ENCODE results near the gene SEZ6. TPM values are rescaled to one million over a fixed set of nuclear protein-coding genes. Genes with fewer than 3 reads are reported as not detected.

The SEZ6 gene
- total RNA-seq, 4 donors from 2014 or later, result not detected

GRCh38 chr17:29042026-29042678, 36.3 kb upstream of the SEZ6 start:
- no peaks in the 10 kb centered on the region for H3K9me3 ChIP-seq
- peaks cover 3 to 4% of the 10 kb centered on the region in 2 donors for H3K4me1 ChIP-seq
- no peak overlapping the region for H3K27ac ChIP-seq
- intact Hi-C loops (cut with DNase I; ENCODE audit: low total_unique reads), result no loop called here
- TF ChIP-seq POLR2A (IDR thresholded peaks at IDR 0.05) (no peak), CTCF (IDR thresholded peaks at IDR 0.05 in 4 of 5, conservative IDR thresholded peaks at IDR 0.05 in 1 of 5) (no peak)
- DNase-seq, result no peak
- ATAC-seq, result no peak
- in situ Hi-C loops (cut with MboI; ENCODE audit: low sequenced_read_pairs in 4 of 4), result no loop called here
- peaks cover 8 to 17% (median 9%) of the 10 kb centered on the region in 3 donors for H3K27me3 ChIP-seq
- no peaks in the 10 kb centered on the region for H3K36me3 ChIP-seq
- no peak overlapping the region for H3K4me3 ChIP-seq

- Histone ChIP-seq H3K4me1 (peaks cover 3 to 4% of the 10 kb centered on the region in 2 donors), H3K36me3 (no peaks in the 10 kb centered on the region), H3K27ac (no peak overlapping the region), H3K27me3 (peaks cover 8 to 20% (median 11%) of the 10 kb centered on the region in 3 donors), H3K9me3 (no peaks in the 10 kb centered on the region), H3K4me3 (no peak overlapping the region)
- no peak for DNase-seq
- intact Hi-C loops (cut with DNase I; ENCODE audit: low total_unique reads), result no loop called here
- no peak for ATAC-seq
- TF ChIP-seq POLR2A (IDR thresholded peaks at IDR 0.05) (no peak), CTCF (IDR thresholded peaks at IDR 0.05 in 4 of 5, conservative IDR thresholded peaks at IDR 0.05 in 1 of 5) (no peak)
- in situ Hi-C loops (cut with MboI; ENCODE audit: low sequenced_read_pairs in 4 of 4), result no loop called here
Observed at GRCh38 chr17:29041571-29041970, 35.7 kb upstream of the SEZ6 start.

GRCh38 chr17:29041091-29041490, 35.3 kb upstream of the SEZ6 start:
- H3K4me3 ChIP-seq, result no peak overlapping the region
- DNase-seq, result no peak
- peaks cover 3 to 4% of the 10 kb centered on the region in 2 donors for H3K4me1 ChIP-seq
- H3K27ac ChIP-seq, result no peak overlapping the region
- peaks cover 8 to 20% (median 11%) of the 10 kb centered on the region in 3 donors for H3K27me3 ChIP-seq
- in situ Hi-C loops (cut with MboI; ENCODE audit: low sequenced_read_pairs in 4 of 4), result no loop called here
- no peaks in the 10 kb centered on the region for H3K36me3 ChIP-seq
- H3K9me3 ChIP-seq, result no peaks in the 10 kb centered on the region
- TF ChIP-seq POLR2A (IDR thresholded peaks at IDR 0.05) (no peak), CTCF (IDR thresholded peaks at IDR 0.05 in 4 of 5, conservative IDR thresholded peaks at IDR 0.05 in 1 of 5) (no peak)
- no peak for ATAC-seq
- intact Hi-C loops (cut with DNase I; ENCODE audit: low total_unique reads), result no loop called here

GRCh38 chr17:29039764-29040598, 34.1 kb upstream of the SEZ6 start:
- H3K4me3 ChIP-seq, result no peak overlapping the region
- DNase-seq (no peak), ATAC-seq (no peak)
- H3K9me3 ChIP-seq, result no peaks in the 10 kb centered on the region
- H3K36me3 ChIP-seq, result no peaks in the 10 kb centered on the region
- TF ChIP-seq CTCF (IDR thresholded peaks at IDR 0.05 in 4 of 5, conservative IDR thresholded peaks at IDR 0.05 in 1 of 5) (no peak), POLR2A (IDR thresholded peaks at IDR 0.05) (no peak)
- peaks cover 3 to 4% of the 10 kb centered on the region in 2 donors for H3K4me1 ChIP-seq
- H3K27me3 ChIP-seq, result peaks cover 8 to 22% (median 11%) of the 10 kb centered on the region in 3 donors
- H3K27ac ChIP-seq, result no peak overlapping the region
- in situ Hi-C loops (cut with MboI; ENCODE audit: low sequenced_read_pairs in 4 of 4), result no loop called here
- intact Hi-C loops (cut with DNase I; ENCODE audit: low total_unique reads), result no loop called here

Data from gastrocnemius medialis (tissue), 4 donors.